Keratinocyte (primary cell): Measurements from ENCODE around the gene TSEN34. TPM values are rescaled to one million over a fixed set of nuclear protein-coding genes. Genes with fewer than 3 reads are reported as not detected.

Experiments
- DNase-seq: peaks from one replicate; pipeline ENCODE4 v3.0.0-alpha.2; 2011; ENCODE audit warnings: low read depth, missing footprints, low spot score
- FAIRE-seq: peaks from 2 replicates; lab custom pipeline; 2011; peaks lifted over from hg19 to GRCh38; lab: Jason Lieb, UNC
- H2AFZ ChIP-seq: 2 replicates; pipeline ENCODE4 v1.6.0; 2012; ENCODE audit warnings: low read length, control low read depth, inconsistent platforms; ENCODE audit not compliant: control insufficient read depth
- H3K27ac ChIP-seq: 2 replicates; pipeline ENCODE4 v1.5.1; 2011; ENCODE audit warnings: low read length; ENCODE audit not compliant: control insufficient read depth, insufficient read depth
- H3K27me3 ChIP-seq: 3 replicates; pipeline ENCODE4 v1.6.0; 2011; ENCODE audit warnings: low read length; ENCODE audit not compliant: control insufficient read depth, insufficient read depth; ENCODE audit errors: extremely low read depth
- H3K36me3 ChIP-seq, 2 experiments: 2 replicates in 1 of 2; 3 replicates in 1 of 2; pipeline ENCODE4 v1.5.1; 2011; ENCODE audit warnings: low read length in 2 of 2, mild to moderate bottlenecking in 1 of 2; ENCODE audit not compliant: control insufficient read depth in 2 of 2, insufficient read depth in 2 of 2; ENCODE audit errors: extremely low read depth in 1 of 2
- H3K4me1 ChIP-seq: 3 replicates; pipeline ENCODE4 v1.5.1; 2011; ENCODE audit warnings: low read length; ENCODE audit not compliant: control insufficient read depth, insufficient read depth; ENCODE audit errors: extremely low read depth
- H3K4me2 ChIP-seq: 3 replicates; pipeline ENCODE4 v1.6.0; 2011; ENCODE audit warnings: low read depth, low read length; ENCODE audit not compliant: control insufficient read depth, insufficient read depth; ENCODE audit errors: extremely low read depth
- H3K4me3 ChIP-seq, 3 experiments: fragments of 200-600 bp in 1 of 3; sonication (generic) in 1 of 3; 2 replicates in 2 of 3; 3 replicates in 1 of 3; pipeline ENCODE4 v1.5.1; 2011 to 2016; ENCODE audit warnings: low read length in 3 of 3, mild to moderate bottlenecking in 3 of 3, control low read depth in 2 of 3, inconsistent platforms in 1 of 3, low read depth in 1 of 3, mixed read lengths in 1 of 3, mixed run types in 1 of 3, moderate library complexity in 1 of 3; ENCODE audit not compliant: control insufficient read depth in 2 of 3, insufficient read depth in 2 of 3; ENCODE audit errors: extremely low read depth in 1 of 3
- H3K79me2 ChIP-seq: 2 replicates; pipeline ENCODE4 v1.6.0; 2012; ENCODE audit warnings: low read length; ENCODE audit not compliant: control insufficient read depth, insufficient read depth
- H3K9ac ChIP-seq: 3 replicates; pipeline ENCODE4 v1.6.0; 2011; ENCODE audit warnings: low read length; ENCODE audit not compliant: control insufficient read depth, insufficient read depth; ENCODE audit errors: extremely low read depth
- H3K9me1 ChIP-seq: 3 replicates; pipeline ENCODE4 v1.6.0; 2011; ENCODE audit warnings: low read length; ENCODE audit not compliant: control insufficient read depth, insufficient read depth; ENCODE audit errors: extremely low read depth
- H3K9me3 ChIP-seq: 2 replicates; pipeline ENCODE4 v1.5.1; 2012; ENCODE audit warnings: low read depth, low read length; ENCODE audit not compliant: control insufficient read depth
- H4K20me1 ChIP-seq: 3 replicates; pipeline ENCODE4 v1.6.0; 2011; ENCODE audit warnings: low read length; ENCODE audit not compliant: control insufficient read depth, insufficient read depth; ENCODE audit errors: extremely low read depth
- CTCF ChIP-seq, 3 experiments: IDR thresholded peaks in 1 of 3; conservative IDR thresholded peaks in 1 of 3; optimal IDR thresholded peaks in 1 of 3; 2 replicates in 2 of 3; 3 replicates in 1 of 3; pipeline versions ENCODE3 to v1.5.1; 2011; ENCODE audit warnings: low read length in 3 of 3, mild to moderate bottlenecking in 3 of 3, moderate library complexity in 2 of 3, control low read depth in 1 of 3, inconsistent platforms in 1 of 3; ENCODE audit not compliant: insufficient read depth in 2 of 3; ENCODE audit errors: extremely low read depth in 1 of 3
- EZH2 ChIP-seq: IDR thresholded peaks from one replicate; pipeline ENCODE4 v1.6.1; 2012; ENCODE audit warnings: inconsistent platforms, mild to moderate bottlenecking, low read length, moderate library complexity
- dilution Hi-C: fragments of 300-500 bp; cut with MboI; formaldehyde crosslinking; loops from one replicate; pipeline ENCODE4 v1.7.0; 2020; ENCODE audit warnings: low sequenced_read_pairs; ENCODE audit not compliant: extremely low pct_ligation_motif_present
- polyA plus RNA-seq, 5 experiments: library from polyadenylated mRNA; depleted of rRNA in 3 of 5; stranded (reverse) in 3 of 5; stranded (forward) in 1 of 5; unstranded in 1 of 5; fragments of >200 nt; gene quantifications; 1 replicate in 1 of 5; 2 replicates in 3 of 5; 3 replicates in 1 of 5; pipeline versions ENCODE4 v1.2.1 to v1.2.3, GENCODE V29; 2011 to 2012; ENCODE audit warnings: missing spikeins in 2 of 5, low read depth in 1 of 5, low replicate concordance in 1 of 5

Gene TSEN34
- polyA plus RNA-seq, 1 donor (not counting 4 experiments of a cell fraction or from before 2014, with no cell fraction given): 36.5 TPM

- H2AFZ ChIP-seq: no peak overlapping the region
- no peaks in the 10 kb centered on the region for H3K9me1 ChIP-seq
- H3K4me1 ChIP-seq: peaks cover 18% of the 10 kb centered on the region
- TF ChIP-seq EZH2: no peak
- TF ChIP-seq CTCF (optimal IDR thresholded peaks at IDR 0.05 in 1 of 3, IDR thresholded peaks at IDR 0.05 in 1 of 3, conservative IDR thresholded peaks at IDR 0.05 in 1 of 3; ENCODE audit: extremely low read depth in 1 of 3, insufficient read depth in 2 of 3, low read length in 3 of 3): no peak
- dilution Hi-C loops: no loop called here
- H3K27ac ChIP-seq: no peak overlapping the region
- H3K27me3 ChIP-seq: no peaks in the 10 kb centered on the region
- no peak overlapping the region for H3K4me2 ChIP-seq
- no peak for FAIRE-seq
- H3K79me2 ChIP-seq: peaks cover 27% of the 10 kb centered on the region
- no peak overlapping the region for H3K4me3 ChIP-seq
- no peaks in the 10 kb centered on the region for H3K9me3 ChIP-seq
- H3K9ac ChIP-seq: no peak overlapping the region
- H4K20me1 ChIP-seq: peaks cover 5% of the 10 kb centered on the region
- DNase-seq: no peak
- H3K36me3 ChIP-seq: peaks cover 6 to 15% of the 10 kb centered on the region in 2 experiments
These were observed 5.4 kb downstream of the TSEN34 start for GRCh38 chr19:54196536-54196935.

GRCh38 chr19:54197121-54197520, 6.0 kb downstream of the TSEN34 start:
- dilution Hi-C loops: no loop called here
- H3K9ac ChIP-seq: no peak overlapping the region
- TF ChIP-seq EZH2 (no peak), CTCF (optimal IDR thresholded peaks at IDR 0.05 in 1 of 3, IDR thresholded peaks at IDR 0.05 in 1 of 3, conservative IDR thresholded peaks at IDR 0.05 in 1 of 3; ENCODE audit: extremely low read depth in 1 of 3, insufficient read depth in 2 of 3, low read length in 3 of 3) (no peak)
- peaks cover 17% of the 10 kb centered on the region for H3K4me1 ChIP-seq
- no peak overlapping the region for H3K27ac ChIP-seq
- no peaks in the 10 kb centered on the region for H3K9me1 ChIP-seq
- no peaks in the 10 kb centered on the region for H3K9me3 ChIP-seq
- FAIRE-seq: no peak
- H4K20me1 ChIP-seq: peaks cover 11% of the 10 kb centered on the region
- H2AFZ ChIP-seq: peak overlapping the region; percentile 15
- no peaks in the 10 kb centered on the region for H3K27me3 ChIP-seq
- DNase-seq: no peak
- no peak overlapping the region for H3K4me2 ChIP-seq
- H3K79me2 ChIP-seq: peaks cover 27% of the 10 kb centered on the region
- H3K4me3 ChIP-seq: no peak overlapping the region
- H3K36me3 ChIP-seq: peaks cover 9 to 20% of the 10 kb centered on the region in 2 experiments
